ENCODE data around the gene HERC3.

The HERC3 gene

DNA sequence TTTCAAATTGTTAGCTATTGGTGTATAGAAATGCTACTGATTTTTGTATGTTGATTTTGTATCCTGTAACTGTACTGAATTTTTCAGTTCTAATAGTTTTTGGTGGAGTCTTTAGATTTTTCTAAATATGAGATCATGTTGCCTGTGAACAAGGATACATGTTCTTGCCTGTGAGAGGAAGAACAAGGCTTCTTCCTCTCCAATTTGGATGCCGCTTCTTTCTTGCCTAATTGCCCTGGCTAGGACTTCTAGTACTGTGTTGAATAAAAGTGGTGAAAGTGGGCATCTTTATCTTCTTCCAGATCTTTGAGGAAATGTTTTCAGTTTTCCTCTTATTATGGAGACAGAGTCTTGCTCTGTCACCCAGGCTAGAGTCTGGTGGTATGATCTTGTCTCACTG, 121.5 kb downstream of the HERC3 start:
- DNase-seq (ENCODE audit: low read depth in 4 of 4, low spot score in 1 of 4) = no peak

DNA sequence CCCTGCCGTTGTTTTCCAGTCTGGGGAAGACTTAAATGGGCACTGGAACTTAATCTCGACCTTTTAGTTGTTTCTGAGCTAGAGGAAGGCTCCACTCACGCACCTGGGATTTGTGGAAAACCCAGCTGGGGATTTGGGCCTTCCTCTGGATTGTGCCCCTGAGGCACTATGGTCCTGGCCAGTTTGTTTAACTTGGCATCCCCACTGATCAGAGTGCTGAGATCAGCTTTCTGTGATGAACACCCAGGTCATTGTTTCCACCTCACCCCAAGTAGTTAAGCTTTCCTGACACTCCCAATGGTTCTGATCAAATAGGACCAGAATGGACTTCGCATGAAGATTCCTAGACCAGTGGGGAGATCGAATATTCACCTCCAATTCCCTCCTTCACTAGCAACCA, 125.8 kb downstream of the HERC3 start:
- no peak for DNase-seq (ENCODE audit: low read depth in 4 of 4, low spot score in 1 of 4)

DNA sequence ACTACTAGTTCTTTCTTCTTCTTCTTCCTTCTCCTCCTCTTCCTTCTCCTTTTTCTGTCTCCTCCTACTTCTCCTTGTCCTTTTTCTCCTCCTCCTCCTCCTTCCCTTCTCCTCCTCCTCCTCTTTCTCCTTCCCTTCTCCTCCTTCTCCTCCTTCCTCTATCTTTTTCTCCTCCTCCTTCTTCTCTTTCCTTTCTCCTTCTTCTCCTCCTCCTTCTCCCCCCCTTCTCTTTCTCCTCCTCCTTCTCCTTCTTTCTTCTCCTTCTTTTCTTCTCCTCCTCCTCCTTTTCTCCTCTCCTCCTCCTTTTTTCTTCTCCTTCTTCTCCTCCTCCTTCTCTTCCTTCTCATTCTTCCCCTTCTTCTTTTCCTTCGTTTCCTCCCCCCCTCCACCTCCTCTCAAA, 127.1 kb downstream of the HERC3 start:
- DNase-seq (ENCODE audit: low read depth in 4 of 4, low spot score in 1 of 4) = no peak

DNA sequence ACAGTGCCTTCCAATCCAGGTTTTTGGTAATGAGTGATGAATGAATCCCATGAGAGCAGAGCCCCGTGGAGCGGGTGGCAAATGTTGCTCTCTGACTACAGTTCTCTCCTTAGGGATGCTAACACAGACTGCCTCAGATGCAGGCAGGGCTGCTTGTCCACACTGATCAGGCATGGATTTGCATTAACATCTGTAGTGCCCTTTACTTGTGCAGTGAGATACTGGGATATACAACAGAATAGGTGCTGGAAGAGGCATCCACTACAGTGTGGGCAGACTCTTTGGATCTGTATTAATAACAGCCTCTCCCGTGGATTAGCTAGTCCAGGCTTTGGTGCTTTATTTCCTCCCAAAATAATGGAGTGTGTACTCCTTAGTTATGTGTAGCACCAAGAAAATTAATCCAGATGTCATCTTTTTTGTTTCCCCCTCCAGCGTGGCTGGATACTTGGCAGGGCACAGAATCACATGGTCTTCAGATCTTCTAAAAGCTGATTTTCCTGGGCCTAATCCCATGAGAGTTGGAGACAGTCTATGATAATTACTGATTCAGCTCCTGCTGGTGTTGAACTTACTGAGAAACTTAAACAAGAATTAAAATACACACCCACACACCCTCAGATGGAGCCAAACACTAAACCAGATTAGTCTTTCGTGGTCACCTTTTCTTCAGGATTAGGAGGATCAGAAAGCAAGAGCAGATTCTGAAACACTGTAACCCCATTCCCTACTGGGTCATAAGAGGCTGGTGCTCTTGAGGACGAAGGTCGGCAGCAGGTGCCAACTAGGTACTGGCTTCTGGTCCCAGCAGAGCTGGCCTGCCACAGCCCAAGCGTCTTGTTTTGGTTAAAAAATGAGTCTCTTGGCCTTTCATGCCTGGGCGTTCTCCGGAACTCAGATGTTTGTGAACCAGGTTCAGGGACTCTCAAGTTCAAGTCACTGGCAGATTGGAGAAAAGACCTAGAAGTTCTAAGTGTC, 128.5 kb downstream of the HERC3 start:
- DNase-seq (ENCODE audit: low read depth in 4 of 4, low spot score in 1 of 4) = no peak

DNA sequence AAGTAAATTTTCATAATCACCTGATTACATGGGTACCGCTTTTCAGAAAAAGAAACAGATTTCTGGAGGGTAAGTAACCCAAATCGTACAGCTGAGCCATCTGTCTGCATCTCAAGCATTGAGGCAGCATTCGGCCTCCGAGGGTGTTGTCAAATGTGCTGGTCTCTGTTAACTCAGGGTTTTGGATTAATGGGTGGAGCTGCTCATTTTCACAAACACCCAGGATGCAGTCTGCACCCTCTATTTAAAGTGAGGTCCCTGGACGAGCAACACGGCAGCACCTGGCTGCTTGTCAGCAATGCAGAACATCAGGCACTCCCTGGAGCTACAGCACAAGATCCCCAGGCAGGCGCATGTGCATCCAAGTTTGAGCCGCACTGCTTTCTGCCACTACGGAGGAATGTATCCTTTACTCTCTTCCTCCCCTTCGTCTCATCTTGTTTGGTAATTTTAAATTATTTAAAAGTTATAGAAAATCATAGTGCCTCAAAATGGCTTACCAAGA, 130.0 kb downstream of the HERC3 start:
- DNase-seq (ENCODE audit: low read depth in 4 of 4, low spot score in 1 of 4) = no peak

DNA sequence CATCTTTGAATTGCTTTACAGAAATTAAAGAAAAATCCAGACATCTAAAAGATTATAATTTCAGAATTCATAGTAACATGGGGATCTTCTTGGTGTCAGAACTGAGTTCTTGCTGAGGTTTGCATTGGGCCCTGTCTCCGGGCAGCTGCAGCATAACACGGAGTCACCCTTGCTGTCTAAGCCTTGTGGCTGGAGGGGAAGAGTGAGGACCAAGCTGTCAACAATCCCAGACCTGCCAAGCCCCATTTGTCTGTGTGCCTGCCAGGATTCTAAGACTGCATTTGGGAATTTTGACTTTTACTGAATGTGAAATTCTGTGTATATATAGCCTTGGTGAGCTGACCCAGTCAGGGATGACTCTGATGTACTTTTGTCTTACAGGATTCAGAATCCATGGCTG, 130.5 kb downstream of the HERC3 start:
- no peak for DNase-seq (ENCODE audit: low read depth in 4 of 4, low spot score in 1 of 4)

DNA sequence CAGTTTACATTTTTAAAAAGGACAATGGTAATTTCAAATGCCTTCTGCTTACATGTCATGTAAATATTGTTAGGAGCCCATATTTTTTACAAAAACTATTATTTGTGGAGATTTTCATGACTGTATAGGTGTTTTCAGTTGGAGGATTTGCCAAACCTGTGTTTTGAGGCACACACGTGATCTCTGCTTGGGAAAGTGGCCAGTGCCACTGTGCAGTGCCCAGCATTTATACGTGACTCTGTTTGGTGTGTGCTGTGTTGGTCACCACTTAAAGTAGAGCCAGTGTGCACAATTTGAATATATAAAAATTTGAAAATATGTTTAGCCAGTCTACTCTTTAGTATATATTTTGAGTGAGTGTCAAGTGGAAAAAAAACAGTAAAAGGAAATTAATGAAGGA, 132.1 kb downstream of the HERC3 start:
- no peak for DNase-seq (ENCODE audit: low read depth in 4 of 4, low spot score in 1 of 4)

DNA sequence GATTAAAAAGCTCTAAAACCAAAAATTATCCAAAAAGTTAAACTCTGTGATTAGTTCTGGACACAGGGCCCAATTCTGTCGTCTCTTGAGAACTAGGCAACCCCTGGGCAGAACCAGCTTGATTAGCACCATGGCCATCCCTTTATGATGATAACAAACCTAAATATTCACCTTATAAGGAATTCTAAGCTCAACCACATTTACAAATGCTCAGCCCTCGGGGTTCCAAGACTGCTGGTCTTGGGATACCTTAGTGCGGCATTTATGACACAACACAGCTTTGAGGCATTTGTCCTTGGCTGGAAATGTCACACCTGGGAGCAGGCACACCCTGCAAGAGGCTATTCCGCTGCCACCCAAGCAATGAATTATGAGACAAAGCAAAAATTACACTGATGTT, 132.9 kb downstream of the HERC3 start:
- no peak for DNase-seq (ENCODE audit: low read depth in 4 of 4, low spot score in 1 of 4)

DNA sequence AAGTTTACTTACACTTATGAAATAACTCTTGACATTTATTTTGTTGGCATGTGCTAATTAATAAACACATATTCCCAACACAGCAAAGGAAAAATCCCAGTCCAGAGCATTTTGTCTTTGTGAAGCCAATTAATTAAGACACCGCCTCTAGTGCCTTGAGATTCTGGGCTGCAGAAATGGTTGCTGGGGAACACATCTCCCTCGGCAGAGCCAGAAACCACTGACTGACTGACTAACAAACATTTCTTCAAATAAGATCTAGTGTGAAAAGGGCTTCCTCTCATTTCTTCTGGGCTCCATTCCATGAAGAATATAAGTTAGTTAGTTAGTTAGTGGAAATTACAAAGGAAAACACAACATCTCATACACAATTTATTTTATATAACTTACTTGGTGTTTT, 133.7 kb downstream of the HERC3 start:
- no peak for DNase-seq (ENCODE audit: low read depth in 4 of 4, low spot score in 1 of 4)

DNA sequence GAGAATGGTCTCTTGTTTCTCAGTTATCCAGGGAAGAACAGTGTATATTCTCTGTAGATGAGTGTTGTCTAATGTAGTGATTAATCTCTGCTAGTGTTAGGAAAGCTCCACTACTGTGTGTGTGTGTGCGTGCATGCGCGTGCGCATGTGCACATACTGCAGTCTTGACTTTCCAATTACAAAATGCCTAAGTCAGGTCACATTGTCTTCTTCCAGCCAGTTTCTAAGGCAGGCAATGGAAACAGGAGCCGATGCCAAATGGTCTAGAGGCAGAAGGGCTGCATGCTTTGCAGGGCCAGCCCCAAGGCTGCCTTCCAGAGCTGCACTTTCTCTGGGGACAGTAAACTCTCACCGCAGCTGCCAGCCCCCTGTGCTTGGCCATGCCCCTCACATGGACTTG, 135.9 kb downstream of the HERC3 start:
- DNase-seq (ENCODE audit: low read depth in 4 of 4, low spot score in 1 of 4) = no peak

DNA sequence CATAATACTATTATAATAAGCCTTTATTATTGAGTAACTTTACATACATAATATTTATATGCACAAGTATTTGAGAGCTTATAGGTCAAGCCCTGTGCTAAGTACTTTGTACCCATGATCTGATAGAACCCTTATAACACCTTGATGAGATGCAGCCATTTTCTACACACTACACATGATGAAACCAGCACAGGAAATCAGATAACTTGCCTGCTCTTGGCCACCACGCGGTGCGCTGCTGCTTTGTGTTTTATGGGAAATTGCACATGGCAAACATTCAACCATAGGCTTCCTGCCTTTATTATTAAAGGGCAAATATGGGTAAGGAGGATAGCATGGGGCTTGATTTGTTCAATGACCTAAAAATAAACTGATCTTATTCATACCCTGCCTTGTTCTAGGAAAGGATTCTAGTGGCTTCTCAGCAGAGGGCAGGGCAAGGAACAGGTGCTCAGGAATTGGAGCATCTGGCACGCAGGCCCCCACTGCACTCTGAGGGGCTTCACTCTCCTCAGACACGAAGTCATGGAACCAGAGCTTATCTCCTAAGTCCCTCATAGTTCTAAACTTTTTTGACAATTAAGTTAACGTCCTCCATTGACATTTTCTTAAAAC, 137.0 kb downstream of the HERC3 start:
- no peak for DNase-seq (ENCODE audit: low read depth in 4 of 4, low spot score in 1 of 4)

DNA sequence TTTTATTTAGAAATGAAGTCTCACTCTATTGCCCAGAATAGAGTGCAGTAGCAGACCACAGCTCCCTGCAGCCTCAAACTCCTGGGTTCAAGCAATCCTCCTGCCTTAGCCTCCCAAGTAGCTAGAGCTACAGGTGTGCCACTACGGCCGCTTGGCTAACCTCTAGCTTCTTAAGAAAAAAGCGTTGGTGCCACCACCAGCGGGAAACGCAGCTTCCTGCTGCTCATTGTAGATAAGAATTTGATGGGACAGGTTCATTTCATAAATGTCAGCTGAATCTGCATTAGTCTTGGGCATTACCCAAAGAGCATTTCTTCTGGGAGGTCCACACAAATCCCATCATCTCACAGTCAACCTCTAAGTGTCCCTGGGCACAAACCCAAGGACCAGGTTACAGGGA, 138.5 kb downstream of the HERC3 start:
- no peak for DNase-seq (ENCODE audit: low read depth in 4 of 4, low spot score in 1 of 4)

DNA sequence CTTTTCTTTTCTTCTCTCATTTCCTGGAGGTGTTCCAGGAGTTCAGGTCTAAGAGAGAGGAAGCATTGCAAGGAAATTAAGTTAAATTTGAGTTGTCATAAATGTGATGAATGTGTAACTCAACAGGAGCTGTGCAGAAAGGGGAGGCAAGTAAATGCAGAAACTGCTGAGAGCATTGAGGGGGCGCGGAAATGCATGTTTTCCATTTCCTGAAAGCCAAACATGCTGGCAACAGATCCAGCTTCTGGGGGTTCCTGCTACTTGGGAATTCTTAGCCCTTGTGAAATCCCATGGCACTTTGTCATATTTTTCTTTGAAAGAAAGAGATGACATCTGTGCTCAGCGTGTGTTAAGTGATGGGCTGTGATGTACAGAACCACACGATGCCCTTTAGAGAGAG, 139.1 kb downstream of the HERC3 start:
- DNase-seq (ENCODE audit: low read depth in 4 of 4, low spot score in 1 of 4) = no peak

DNA sequence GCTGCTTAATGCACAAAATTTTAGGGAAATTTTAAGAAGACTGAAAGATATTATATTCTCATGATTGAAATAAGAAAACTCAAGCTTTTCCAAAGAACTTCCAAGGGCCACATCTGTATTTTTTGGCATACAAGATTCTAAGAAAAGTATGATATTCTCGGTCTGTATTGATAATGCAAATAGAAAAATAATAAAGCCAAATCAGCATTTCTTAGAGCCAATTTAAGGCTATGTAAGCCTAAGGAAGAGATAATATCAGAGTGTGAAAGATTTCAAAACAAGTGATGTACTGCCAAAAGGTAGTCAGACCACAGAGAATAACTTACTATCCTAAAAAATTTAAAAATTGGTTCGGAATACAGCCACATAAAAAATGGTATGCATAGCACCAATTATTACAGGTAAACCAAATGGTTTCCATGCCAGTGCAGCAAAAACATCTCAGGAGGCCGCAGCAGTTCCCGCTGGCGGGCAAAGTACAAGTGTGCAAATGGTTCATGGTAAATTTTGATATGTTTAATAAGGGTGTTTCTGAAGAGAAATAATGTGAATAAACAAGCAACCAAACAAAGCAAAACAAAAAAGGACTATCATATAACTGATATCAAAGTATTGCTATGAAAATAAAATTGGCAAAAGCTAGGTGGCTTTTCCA, 140.6 kb downstream of the HERC3 start:
- DNase-seq (ENCODE audit: low read depth in 4 of 4, low spot score in 1 of 4) = no peak

DNA sequence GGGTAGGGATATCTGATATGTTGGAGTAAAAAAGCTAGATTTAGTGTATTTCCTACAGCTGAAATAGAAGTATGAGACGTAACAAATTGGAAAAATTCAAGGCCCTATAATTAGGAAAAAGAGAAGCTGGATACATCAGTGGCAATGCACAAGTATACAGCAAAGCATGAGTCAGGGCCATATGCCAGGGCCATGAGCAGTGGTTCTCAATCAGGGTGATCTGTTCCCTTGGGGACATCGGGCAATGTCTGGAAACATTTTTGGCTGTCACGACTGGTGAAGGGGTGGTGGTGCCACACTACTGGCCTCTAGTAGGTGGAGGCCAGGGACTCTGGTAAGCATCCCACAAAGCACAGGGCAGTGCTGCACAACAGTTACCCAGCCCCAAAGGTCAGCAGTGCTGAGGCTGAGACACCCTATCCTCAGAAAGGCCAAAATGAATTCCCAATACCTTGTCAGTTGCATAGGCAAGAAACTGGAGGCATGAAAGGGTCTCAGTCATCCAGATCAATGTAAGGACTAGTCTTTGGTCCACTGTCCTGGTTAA, 142.2 kb downstream of the HERC3 start:
- DNase-seq (ENCODE audit: low read depth in 4 of 4, low spot score in 1 of 4) = no peak

DNA sequence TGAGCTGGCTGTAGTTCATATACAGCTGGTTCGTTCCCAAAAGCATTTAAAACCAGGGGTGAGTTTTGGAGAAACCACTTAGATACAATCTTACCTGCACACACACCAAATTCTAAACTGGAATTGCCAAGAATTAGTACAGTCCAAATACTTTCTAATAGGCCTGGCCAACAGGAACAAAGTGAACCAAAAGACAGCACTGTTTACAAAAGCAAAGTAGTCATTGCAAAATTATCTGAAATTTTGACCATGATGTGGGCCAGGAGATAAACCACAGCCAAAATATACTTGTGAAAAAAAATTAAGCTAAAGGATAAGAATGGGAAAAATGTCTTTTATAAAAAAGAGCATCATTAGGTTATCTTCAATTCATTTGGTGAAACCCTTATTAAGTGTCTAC, 143.3 kb downstream of the HERC3 start:
- no peak for DNase-seq (ENCODE audit: low read depth in 4 of 4, low spot score in 1 of 4)

DNA sequence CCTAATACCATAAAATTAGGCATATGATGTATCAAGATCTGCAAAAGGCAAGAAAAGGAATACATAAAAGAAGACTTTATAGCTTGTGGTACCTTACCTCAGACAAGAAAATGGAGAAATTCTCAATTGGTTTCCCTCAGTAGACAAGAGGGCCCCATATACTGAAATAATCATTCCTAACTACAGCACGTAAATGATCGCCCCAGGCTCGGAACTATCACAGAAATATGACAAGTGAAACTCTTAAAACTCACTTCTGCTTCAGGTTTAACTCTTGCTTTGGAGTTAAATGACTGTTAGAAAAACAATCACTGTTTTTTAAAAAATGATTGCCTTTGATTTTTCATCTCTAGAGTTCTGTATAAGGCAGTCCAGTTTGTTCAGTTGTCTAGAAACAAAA, 144.0 kb downstream of the HERC3 start:
- no peak for DNase-seq (ENCODE audit: low read depth in 4 of 4, low spot score in 1 of 4)

DNA sequence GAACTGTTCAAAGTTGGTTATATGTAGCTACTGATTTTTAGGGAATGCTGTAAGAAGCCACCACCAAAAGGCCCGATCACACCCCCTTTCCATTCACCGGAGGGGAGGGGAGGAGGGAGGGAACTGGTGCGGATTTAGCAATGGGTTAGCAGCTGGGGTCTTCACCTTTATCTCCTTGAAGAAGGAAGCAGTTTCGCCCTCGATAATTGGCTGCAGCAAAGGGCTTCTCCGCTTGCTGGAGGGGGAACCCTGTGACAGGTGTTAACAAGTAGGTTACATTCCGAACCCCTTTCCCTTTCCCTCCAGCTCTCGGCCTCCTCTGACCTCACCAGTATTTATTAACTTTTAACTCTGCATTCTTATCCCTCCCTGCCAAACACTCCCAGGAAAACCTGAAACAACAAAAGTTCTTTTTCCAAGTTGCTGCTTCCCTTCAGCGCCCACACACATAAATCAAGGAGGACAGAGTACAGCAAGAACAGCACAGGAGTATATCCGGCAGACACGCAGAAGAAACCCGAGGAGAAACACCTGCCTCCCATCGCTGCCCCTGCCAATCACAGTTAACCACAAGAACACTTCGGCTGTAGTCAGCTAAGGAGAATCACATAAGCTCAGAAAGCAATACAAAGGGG, 145.1 kb downstream of the HERC3 start:
- DNase-seq (ENCODE audit: low read depth in 4 of 4, low spot score in 1 of 4) = peak in 1 of 4 experiments; percentile 2

DNA sequence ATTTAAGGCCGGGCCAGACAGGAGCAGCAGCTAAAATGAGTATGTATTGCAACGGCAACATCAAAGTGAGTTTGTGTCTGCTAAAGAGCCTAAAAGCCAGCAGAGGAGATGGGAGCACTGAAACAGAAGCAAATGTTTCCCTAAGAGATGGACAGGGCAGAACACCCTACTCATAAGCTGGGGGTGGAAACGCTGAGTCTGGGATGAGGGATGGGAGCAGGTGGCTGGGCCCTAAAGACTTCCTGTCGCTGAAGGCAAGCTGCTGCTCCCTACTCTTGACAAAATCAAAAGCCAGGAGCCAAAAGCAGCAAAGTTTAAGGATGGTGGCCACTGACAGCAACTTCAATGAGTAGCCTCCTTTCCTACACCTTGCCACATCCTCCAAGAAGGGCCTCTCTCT, 145.9 kb downstream of the HERC3 start:
- DNase-seq (ENCODE audit: low read depth in 4 of 4, low spot score in 1 of 4) = no peak

DNA sequence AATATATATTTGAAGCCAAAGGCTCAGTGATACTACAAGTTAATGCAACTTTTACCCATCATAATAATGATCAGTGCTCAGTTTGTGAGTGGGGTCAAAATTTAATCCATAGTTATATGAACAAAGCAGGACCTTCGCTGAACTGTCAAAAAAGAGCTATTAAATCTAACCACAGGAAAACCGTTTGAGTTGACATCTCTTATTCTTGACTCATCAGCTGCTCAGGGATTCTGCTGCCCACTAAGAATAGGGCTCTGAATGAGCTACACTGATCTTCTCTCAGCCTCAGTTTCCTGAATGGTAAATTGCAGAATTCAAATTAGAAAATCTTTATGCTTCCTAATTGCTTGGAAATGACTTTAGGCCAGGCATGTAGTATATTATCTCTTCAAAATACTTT, 150.3 kb downstream of the HERC3 start:
- DNase-seq (ENCODE audit: low read depth in 4 of 4, low spot score in 1 of 4) = no peak

DNA sequence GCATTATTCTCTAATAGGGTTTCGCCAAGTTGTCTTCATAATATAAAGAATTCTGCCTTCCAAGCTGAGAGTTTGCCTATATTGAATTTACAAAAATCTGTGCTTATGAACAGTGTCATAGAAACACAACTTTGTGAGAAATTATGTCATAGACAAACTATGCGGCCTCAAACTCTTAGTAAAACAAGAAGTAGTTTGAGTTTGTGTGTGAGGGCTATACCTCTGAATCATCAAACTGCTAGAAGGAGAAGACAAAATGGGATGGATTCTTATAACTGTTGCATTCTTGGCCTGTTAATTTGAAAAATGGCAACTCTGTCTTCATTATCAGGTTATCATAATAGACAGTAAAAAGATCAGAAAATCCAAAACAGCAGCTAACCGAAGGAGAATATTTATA, 151.4 kb downstream of the HERC3 start:
- DNase-seq (ENCODE audit: low read depth in 4 of 4, low spot score in 1 of 4) = no peak

All from stimulated activated CD4-positive, alpha-beta T cell treated with anti-CD3 and anti-CD28 coated beads, Interleukin-1b, Interleukin-23, amount 100 ng/mL, for 24 hours (primary cell).